Measurements from ENCODE around the gene CDHR5. TPM values are rescaled to one million over a fixed set of nuclear protein-coding genes. Genes with fewer than 3 reads are reported as not detected.
A peak's percentile ranks its signal among the peaks of the same experiment; 100 is the strongest.

The CDHR5 gene
- total RNA-seq, 1 donor from 2014 or later = 0.92 TPM

DNA sequence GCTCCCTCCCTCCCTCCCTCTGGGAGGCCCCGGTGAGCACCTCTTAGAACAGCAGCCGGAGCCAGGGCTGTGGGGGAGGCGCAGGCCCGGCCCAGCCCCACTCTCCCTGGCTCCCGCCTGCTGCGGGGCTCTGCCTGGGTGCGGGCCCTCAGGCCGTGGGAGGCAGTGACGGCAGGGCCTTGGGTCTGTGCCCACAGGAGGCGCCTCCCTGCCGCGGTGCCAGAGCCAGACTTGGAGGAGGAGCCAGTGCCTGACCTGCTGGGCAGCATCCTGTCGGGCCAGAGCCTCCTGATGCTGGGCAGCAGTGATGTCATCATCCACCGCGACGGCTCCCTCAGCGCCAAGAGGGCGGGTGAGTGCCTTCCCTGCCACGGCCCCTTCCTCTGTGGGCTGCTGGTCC is 18.5 kb downstream of the CDHR5 start:
- TF ChIP-seq, protein P1, sequence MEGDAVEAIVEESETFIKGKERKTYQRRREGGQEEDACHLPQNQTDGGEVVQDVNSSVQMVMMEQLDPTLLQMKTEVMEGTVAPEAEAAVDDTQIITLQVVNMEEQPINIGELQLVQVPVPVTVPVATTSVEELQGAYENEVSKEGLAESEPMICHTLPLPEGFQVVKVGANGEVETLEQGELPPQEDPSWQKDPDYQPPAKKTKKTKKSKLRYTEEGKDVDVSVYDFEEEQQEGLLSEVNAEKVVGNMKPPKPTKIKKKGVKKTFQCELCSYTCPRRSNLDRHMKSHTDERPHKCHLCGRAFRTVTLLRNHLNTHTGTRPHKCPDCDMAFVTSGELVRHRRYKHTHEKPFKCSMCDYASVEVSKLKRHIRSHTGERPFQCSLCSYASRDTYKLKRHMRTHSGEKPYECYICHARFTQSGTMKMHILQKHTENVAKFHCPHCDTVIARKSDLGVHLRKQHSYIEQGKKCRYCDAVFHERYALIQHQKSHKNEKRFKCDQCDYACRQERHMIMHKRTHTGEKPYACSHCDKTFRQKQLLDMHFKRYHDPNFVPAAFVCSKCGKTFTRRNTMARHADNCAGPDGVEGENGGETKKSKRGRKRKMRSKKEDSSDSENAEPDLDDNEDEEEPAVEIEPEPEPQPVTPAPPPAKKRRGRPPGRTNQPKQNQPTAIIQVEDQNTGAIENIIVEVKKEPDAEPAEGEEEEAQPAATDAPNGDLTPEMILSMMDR (IDR thresholded peaks at IDR 0.05; ENCODE audit: insufficient read depth, low read length, poor library complexity, severe bottlenecking) = no peak
- peaks cover 5% of the 10 kb centered on the region for H3K36me3 ChIP-seq (ENCODE audit: control insufficient read depth, insufficient read depth, low read length)
- peak; percentile 18 for DNase-seq (ENCODE audit: low read depth)
- no peak overlapping the region for H3K4me3 ChIP-seq (ENCODE audit: low read depth, low read length)
- H3K27me3 ChIP-seq (ENCODE audit: control insufficient read depth, insufficient read depth, low read length) = no peaks in the 10 kb centered on the region

DNA sequence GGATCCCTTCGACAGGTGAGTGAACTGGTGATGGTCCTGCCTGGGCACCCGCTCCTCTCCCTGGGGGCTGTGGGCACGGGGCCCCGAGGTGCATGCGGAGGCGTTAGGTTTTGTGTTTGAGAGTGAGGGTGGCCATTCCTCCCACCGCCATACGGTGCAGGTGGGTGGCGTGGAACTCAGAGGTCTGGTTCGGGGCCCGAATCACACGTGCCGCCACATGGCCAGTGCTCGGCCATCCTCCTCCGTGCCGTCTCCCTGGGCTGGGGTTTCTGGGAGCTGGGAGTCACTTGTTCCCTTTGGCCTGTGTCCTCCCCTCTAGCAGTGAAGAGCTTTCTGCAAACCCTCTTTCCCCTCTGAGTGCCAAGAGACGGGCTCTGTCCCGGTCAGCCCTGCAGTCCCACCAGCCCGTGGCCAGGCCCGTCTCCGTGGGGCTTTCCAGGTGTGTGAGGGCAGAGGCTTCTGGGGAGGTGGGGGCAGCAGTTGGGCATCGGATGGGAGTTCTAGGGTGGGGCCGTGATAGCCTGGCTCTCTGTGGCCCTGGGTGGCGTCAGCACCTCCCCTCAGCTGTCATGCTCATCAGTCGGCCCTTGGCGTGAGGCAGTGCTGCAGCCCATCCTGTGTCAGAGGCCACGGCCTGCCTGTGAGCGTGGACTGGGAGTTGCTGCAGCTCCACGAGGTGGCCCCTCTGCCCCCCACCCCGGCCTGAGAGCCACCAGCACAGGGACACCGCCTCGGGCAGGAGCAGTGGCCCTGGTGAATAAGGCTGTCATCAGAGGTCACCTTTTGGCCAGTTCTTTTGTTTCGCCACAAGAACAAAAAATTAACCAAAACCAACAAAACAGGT is 19.2 kb downstream of the CDHR5 start:
- Histone ChIP-seq H3K36me3 (ENCODE audit: control insufficient read depth, insufficient read depth, low read length) (peaks cover 4% of the 10 kb centered on the region), H3K4me3 (ENCODE audit: low read depth, low read length) (no peak overlapping the region), H3K27me3 (ENCODE audit: control insufficient read depth, insufficient read depth, low read length) (no peaks in the 10 kb centered on the region)
- DNase-seq (ENCODE audit: low read depth) = no peak
- TF ChIP-seq, protein P1 (IDR thresholded peaks at IDR 0.05; ENCODE audit: insufficient read depth, low read length, poor library complexity, severe bottlenecking) = no peak

DNA sequence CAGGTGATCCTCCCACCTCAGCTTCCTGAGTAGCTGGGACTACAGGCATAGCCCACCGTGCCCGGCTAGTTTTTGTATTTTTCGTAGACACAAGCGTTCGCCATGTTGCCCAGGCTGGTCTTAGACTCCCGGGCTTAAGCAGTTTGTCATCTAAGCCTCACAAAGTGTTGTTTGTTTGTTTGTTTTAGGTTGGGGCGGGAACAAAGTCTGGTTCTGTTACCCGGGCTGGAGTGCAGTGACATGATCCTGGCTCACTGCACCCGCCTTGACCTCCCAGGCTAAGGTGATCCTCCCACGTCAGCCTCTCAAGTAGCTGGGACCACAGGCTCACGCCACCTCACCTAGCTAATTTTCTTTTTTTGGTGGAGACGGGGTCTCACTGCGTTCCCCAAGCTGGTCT is 21.6 kb downstream of the CDHR5 start:
- H3K36me3 ChIP-seq (ENCODE audit: control insufficient read depth, insufficient read depth, low read length) = peaks cover 3% of the 10 kb centered on the region
- TF ChIP-seq, protein P1 (IDR thresholded peaks at IDR 0.05; ENCODE audit: insufficient read depth, low read length, poor library complexity, severe bottlenecking) = no peak
- H3K27me3 ChIP-seq (ENCODE audit: control insufficient read depth, insufficient read depth, low read length) = no peaks in the 10 kb centered on the region
- no peak overlapping the region for H3K4me3 ChIP-seq (ENCODE audit: low read depth, low read length)
- DNase-seq (ENCODE audit: low read depth) = no peak

DNA sequence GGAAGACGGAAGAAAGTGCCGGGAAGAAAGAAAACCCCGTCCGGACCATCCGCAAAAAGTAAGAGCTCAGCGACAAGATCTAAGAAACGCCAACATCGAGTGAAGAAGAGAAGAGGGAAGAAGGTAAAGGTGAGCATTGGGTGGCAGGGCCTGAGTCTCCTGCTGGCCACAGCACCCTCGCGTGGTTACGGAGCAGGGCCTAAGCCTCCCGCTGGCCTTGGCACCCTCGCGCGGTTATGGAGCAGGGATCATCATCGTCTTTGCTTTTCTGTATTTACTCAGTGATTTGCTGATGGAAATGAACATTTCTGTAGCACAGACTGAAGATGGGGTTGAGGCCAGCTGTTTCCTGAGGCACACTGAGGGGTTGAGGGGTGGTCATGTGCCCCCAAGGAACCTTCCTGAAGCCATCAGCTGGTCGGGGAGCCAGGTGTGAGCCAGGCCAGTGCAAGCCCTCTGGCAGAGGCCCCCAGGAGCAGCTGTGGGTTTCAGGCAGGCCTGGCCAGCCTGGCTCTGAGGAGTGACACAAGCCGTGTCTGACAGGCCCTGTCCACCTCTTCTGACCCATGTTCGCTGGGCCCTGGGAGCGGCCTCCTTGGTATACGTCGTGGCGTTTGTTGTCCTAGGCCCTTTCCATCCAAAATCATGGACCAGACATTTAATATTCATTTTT is 23.0 kb downstream of the CDHR5 start:
- no peak for DNase-seq (ENCODE audit: low read depth)
- peaks cover 6% of the 10 kb centered on the region for H3K36me3 ChIP-seq (ENCODE audit: control insufficient read depth, insufficient read depth, low read length)
- H3K27me3 ChIP-seq (ENCODE audit: control insufficient read depth, insufficient read depth, low read length) = no peaks in the 10 kb centered on the region
- TF ChIP-seq, protein P1 (IDR thresholded peaks at IDR 0.05; ENCODE audit: insufficient read depth, low read length, poor library complexity, severe bottlenecking) = no peak
- no peak overlapping the region for H3K4me3 ChIP-seq (ENCODE audit: low read depth, low read length)

DNA sequence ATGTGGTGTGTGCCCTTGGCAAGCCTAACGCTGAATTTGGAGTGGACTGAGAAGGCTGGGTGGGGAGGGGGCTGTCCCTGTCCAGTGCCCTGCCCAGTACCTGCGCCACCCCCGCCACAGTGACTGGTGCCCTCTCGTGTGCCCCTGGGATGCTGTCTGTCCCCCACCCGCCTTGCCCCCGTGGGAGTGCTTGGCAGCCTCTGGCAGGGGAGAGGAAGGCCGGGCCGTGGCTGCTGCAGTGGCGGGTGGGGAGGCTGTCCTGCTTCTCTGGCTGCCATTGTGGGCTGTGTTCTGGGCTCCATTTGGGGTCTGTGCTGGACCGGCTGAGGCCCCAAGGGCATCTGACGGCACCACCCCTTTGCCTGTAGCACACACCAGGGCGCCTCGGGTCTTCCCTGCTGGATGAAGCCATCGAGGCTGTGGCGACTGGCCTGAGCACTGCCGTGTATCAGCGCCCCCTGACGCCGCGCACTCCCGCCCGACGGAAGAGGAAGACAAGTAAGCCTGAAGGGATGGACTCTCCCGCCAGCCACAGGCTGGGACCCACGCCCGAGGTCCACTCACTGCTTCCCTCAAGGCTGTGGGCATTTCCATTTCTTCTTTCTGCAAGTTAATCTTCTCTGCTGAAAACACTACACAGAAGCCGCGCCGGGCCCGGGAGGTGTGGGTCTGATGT is 26.6 kb downstream of the CDHR5 start:
- TF ChIP-seq, protein P1 (IDR thresholded peaks at IDR 0.05; ENCODE audit: insufficient read depth, low read length, poor library complexity, severe bottlenecking) = no peak
- Histone ChIP-seq H3K36me3 (ENCODE audit: control insufficient read depth, insufficient read depth, low read length) (peaks cover 3% of the 10 kb centered on the region), H3K27me3 (ENCODE audit: control insufficient read depth, insufficient read depth, low read length) (no peaks in the 10 kb centered on the region), H3K4me3 (ENCODE audit: low read depth, low read length) (no peak overlapping the region)
- no peak for DNase-seq (ENCODE audit: low read depth)

All from kidney epithelial cell (primary cell).